HEK293 (cell line): ENCODE measurements around the gene LRIG3.

Source experiments
- CTCF ChIA-PET: fragments of 350-600 bp; formaldehyde crosslinking; extraction: SDS; loops from one replicate; lab custom pipeline; 2021; ENCODE audit warnings: antibody characterized with exemption; lab: Yijun Ruan, JAX
- POLR2A ChIA-PET: fragments of 300-600 bp; formaldehyde crosslinking; extraction: SDS; loops from one replicate; lab custom pipeline; 2020; ENCODE audit warnings: antibody characterized with exemption, inconsistent platforms; lab: Yijun Ruan, JAX
- H3K27ac ChIP-seq: fragments of 200-500 bp; sonication (Bioruptor generic); 2 replicates; pipeline ENCODE4 v1.5.1; 2014; ENCODE audit warnings: low read depth, low read length, control low read depth, inconsistent platforms; ENCODE audit errors: extremely low read depth
- H3K36me3 ChIP-seq, 2 experiments: fragments of 200-500 bp in 1 of 2; sonication (Bioruptor generic) in 1 of 2; 1 replicate in 1 of 2; 2 replicates in 1 of 2; pipeline ENCODE4 v1.5.1; 2014 to 2017; ENCODE audit warnings: inconsistent platforms in 2 of 2, low read length in 2 of 2; ENCODE audit not compliant: control insufficient read depth in 2 of 2, insufficient read depth in 1 of 2
- H3K4me1 ChIP-seq: fragments of 200-500 bp; sonication (Bioruptor generic); 2 replicates; pipeline ENCODE4 v1.5.1; 2014; ENCODE audit warnings: mild to moderate bottlenecking, low read length, inconsistent platforms; ENCODE audit not compliant: control insufficient read depth, insufficient read depth
- H3K4me3 ChIP-seq: 2 replicates; pipeline ENCODE4 v1.5.1; 2011; ENCODE audit warnings: low read depth, mild to moderate bottlenecking, control low read depth, low read length, moderate library complexity
- H3K9me3 ChIP-seq: fragments of 200-500 bp; sonication (Bioruptor generic); 2 replicates; pipeline ENCODE4 v1.5.1; 2014; ENCODE audit warnings: low read depth, low read length, inconsistent platforms; ENCODE audit not compliant: control insufficient read depth, insufficient read depth
- PRDM6 ChIP-seq: fragments of 450-650 bp; formaldehyde crosslinking; IDR thresholded peaks from 2 replicates; pipeline ENCODE4 v1.5.1; 2017; ENCODE audit warnings: missing biosample characterization, missing genetic modification characterization
- ZNF223 ChIP-seq: fragments of 450-650 bp; formaldehyde crosslinking; IDR thresholded peaks from 2 replicates; pipeline ENCODE4 v1.5.1; 2016; ENCODE audit warnings: missing biosample characterization, missing genetic modification characterization
- ZNF311 ChIP-seq: fragments of 450-650 bp; formaldehyde crosslinking; IDR thresholded peaks from 2 replicates; pipeline ENCODE4 v1.5.1; 2017; ENCODE audit warnings: missing biosample characterization, missing genetic modification characterization, borderline replicate concordance
- ZNF362 ChIP-seq: fragments of 450-650 bp; formaldehyde crosslinking; IDR thresholded peaks from 2 replicates; pipeline ENCODE4 v1.5.1; 2016; ENCODE audit warnings: missing biosample characterization, missing genetic modification characterization
- ZNF449 ChIP-seq: fragments of 450-650 bp; formaldehyde crosslinking; IDR thresholded peaks from 2 replicates; pipeline ENCODE4 v1.5.1; 2017; ENCODE audit warnings: missing biosample characterization, mild to moderate bottlenecking, missing genetic modification characterization, moderate library complexity
- ZNF623 ChIP-seq: fragments of 450-650 bp; formaldehyde crosslinking; IDR thresholded peaks from 2 replicates; pipeline ENCODE4 v1.5.1; 2016; ENCODE audit warnings: missing biosample characterization, missing genetic modification characterization
- ZNF639 ChIP-seq: fragments of 450-650 bp; formaldehyde crosslinking; IDR thresholded peaks from 2 replicates; pipeline ENCODE4 v1.5.1; 2016; ENCODE audit warnings: missing biosample characterization, missing genetic modification characterization
- ZNF677 ChIP-seq: fragments of 450-650 bp; IDR thresholded peaks from 2 replicates; pipeline ENCODE4 v1.5.0; 2018; ENCODE audit warnings: missing biosample characterization, mild to moderate bottlenecking, missing genetic modification characterization, moderate library complexity

The LRIG3 gene

GRCh38 chr12:58926586-58926985 lies 6.3 kb upstream of the LRIG3 start:
- no peak overlapping the region for H3K4me3 ChIP-seq
- TF ChIP-seq ZNF223 (no peak), ZNF362 (no peak), PRDM6 (tag by site-specific recombination) (peak; percentile 18; the same call in 1 of the 2 replicates), ZNF623 (tag by site-specific recombination) (no peak), ZNF677 (no peak)
- no peak overlapping the region for H3K27ac ChIP-seq
- no peaks in the 10 kb centered on the region for H3K36me3 ChIP-seq
- CTCF ChIA-PET = no interaction called here
- H3K9me3 ChIP-seq = no peaks in the 10 kb centered on the region
- POLR2A ChIA-PET = no interaction called here
- H3K4me1 ChIP-seq = peaks cover 34% of the 10 kb centered on the region

- H3K36me3 ChIP-seq = no peaks in the 10 kb centered on the region
Measured at GRCh38 chr12:58925751-58926150, 5.4 kb upstream of the LRIG3 start.

More at GRCh38 chr12:58925751-58926150, 5.4 kb upstream of the LRIG3 start:
- Histone ChIP-seq H3K27ac (peak overlapping the region; percentile 87), H3K9me3 (no peaks in the 10 kb centered on the region), H3K4me1 (peaks cover 39% of the 10 kb centered on the region), H3K4me3 (no peak overlapping the region)
- TF ChIP-seq ZNF311 = no peak
- no peak for TF ChIP-seq ZNF639
- TF ChIP-seq PRDM6 (tag by site-specific recombination) = peak; percentile 15; the same call in 1 of the 2 replicates
- TF ChIP-seq ZNF449 (tag by site-specific recombination) = no peak
- CTCF ChIA-PET = interaction anchor here (0.6 kb wide), 1 partner anchor 10 kb away, joined by 3 read pairs; no protein-coding TSS in a partner anchor
- POLR2A ChIA-PET = interaction anchor here (0.7 kb wide), 1 partner anchor 11 kb away, joined by 3 read pairs; no protein-coding TSS in a partner anchor
